ENCODE data around the gene HDAC11.

- no peak for TF ChIP-seq CTCF (IDR thresholded peaks at IDR 0.05)
- no peak for TF ChIP-seq E2F1 (CRISPR knock-in tag; IDR thresholded peaks at IDR 0.05)
- TF ChIP-seq ZNF121 (CRISPR knock-in tag; IDR thresholded peaks at IDR 0.05): no peak
- TF ChIP-seq MAX (CRISPR knock-in tag; IDR thresholded peaks at IDR 0.05): no peak
- no peak for TF ChIP-seq HMGXB4 (CRISPR knock-in tag; IDR thresholded peaks at IDR 0.05)
- TF ChIP-seq JUN (CRISPR knock-in tag; IDR thresholded peaks at IDR 0.05): no peak
- no peak for TF ChIP-seq ZNF138 (CRISPR knock-in tag; conservative IDR thresholded peaks at IDR 0.05)
- TF ChIP-seq NFE2L1 (CRISPR knock-in tag; IDR thresholded peaks at IDR 0.05): no peak
- no peak for TF ChIP-seq SP1 (CRISPR knock-in tag; conservative IDR thresholded peaks at IDR 0.05)
- no peak for TF ChIP-seq ZNF232 (CRISPR knock-in tag; IDR thresholded peaks at IDR 0.05)
- TF ChIP-seq ZSCAN18 (CRISPR knock-in tag; IDR thresholded peaks at IDR 0.05): no peak
- no peak for TF ChIP-seq FOXJ3 (CRISPR knock-in tag; IDR thresholded peaks at IDR 0.05; ENCODE audit: borderline replicate concordance)
- no peak for TF ChIP-seq IRF2 (CRISPR knock-in tag; IDR thresholded peaks at IDR 0.05; ENCODE audit: borderline replicate concordance, low read depth)
Measured at GRCh38 chr3:13537909-13538296, 57.8 kb downstream of the HDAC11 start.
